GM12878 (cell line): ENCODE results near the gene HMCN1.

ENCODE experiments used
- EZH2 ChIP-seq: IDR thresholded peaks from 2 replicates; pipeline ENCODE4 v1.6.1; 2012; ENCODE audit warnings: low read depth, mild to moderate bottlenecking, control low read depth, inconsistent platforms, low read length, borderline replicate concordance; ENCODE audit not compliant: control insufficient read depth
- TAF1 ChIP-seq: IDR thresholded peaks from 2 replicates; pipeline ENCODE4 v1.6.1; 2011; ENCODE audit warnings: mild to moderate bottlenecking, low read depth, low read length, borderline replicate concordance

GRCh38 chr1:185934476-185935189 lies 200.4 kb downstream of the HMCN1 start:
- TF ChIP-seq TAF1 (no peak), EZH2 (no peak)
